HG02642 (cell line): ENCODE results near the gene CCDC187.
A peak's percentile ranks its signal among the peaks of the same experiment; 100 is the strongest.

Experiments
- ATAC-seq: cut with Tn5 transposase; IDR thresholded peaks from one replicate; pipeline ENCODE4 v1.9.1; 2021; ENCODE audit warnings: mild to moderate bottlenecking; ENCODE audit not compliant: unreplicated experiment, poor library complexity

The CCDC187 gene

DNA sequence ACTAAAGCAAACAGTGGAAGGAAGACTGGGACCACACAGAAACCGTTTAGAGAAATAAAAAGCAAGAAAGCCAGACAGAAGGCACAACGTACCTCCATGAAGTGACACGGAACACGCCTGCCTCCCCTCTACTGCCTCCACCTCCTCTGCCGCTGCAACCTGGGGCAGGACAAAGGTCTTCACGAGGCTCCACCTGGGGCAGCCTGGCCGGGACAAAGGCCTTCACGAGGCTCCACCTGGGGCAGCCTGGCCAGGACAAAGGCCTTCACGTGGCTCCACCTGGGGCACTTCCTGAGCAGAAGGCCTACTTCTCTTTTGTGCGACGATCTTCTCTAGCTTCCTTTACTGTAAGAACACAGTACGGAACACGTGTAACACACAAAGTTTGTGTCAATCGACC is 70.0 kb downstream of the CCDC187 start:
- no peak for ATAC-seq

DNA sequence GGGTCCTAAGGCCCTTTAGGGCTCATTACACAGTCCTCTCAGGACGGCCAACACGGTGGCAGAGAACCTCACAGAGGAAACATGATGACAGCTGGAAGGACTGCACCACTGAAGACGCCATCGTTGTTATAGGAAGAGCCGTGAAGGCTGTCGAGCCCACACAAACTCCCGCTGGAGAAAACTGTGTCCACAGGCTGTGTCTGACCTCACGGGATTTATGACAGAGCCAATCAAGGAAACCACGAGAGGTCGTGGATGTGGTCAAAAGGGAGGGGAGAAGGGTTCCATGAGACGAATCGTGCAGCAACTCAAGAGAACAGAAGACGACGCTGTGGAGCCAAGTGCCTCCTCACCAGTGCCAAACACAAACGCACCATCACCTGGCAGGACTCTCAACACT is 70.5 kb downstream of the CCDC187 start:
- no peak for ATAC-seq

DNA sequence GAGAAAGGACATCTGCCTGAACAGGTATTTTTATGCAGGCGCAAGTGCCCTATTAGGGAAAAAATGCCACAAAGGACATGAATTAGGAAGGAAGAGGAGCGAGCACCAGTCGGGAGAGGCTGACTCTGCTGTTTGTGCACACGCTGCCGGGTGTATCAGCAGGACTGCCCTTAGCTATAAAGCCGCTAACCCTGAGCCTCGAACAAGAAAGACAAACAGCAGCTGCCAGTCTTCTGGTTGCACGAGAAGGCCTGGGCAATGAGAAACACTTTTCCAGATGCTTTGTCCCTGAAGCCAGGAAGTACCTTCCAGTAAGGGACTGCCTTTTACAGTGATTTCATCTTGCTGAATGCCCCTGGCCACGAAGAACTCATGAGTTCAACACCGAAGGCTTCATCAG is 70.9 kb downstream of the CCDC187 start:
- no peak for ATAC-seq

DNA sequence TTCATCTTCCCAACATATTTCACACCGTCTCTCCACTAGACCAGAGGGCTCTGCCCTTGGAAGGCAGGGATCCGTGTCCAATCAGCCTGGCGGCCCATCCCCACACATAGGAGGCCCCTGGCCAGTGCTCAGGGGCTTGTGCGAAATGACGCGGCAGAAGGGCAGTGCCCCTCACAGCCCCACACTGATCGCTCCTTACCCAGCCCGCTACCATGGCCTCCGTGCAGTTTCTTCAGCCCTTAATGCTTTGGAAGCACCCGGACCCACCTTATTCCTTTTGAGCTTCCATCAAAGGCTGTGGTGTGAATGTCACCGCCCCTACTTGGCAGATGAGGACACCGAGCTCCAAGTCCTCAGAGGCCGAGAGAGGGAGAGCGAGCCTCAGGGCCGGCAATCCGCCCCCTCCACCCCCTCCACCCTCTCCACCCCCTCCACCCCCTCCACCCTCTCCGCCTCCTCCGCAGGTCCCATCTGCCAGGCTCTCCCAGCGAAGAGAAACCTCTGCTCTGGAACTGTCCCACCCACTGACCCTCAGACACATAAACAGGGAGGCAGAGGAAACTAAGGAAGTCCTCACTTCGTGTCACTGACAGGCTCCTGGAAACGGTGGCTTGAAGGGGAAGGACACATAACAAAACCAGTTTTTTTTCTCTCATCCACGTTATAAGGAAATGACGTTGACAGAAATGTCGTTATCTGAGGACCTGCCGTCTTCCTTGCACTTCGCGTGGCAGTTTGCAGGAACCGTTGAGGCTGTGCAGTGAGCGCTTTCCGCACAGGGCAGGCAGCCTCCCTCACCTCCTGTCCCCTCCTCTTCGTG is 72.2 kb downstream of the CCDC187 start:
- no peak for ATAC-seq

DNA sequence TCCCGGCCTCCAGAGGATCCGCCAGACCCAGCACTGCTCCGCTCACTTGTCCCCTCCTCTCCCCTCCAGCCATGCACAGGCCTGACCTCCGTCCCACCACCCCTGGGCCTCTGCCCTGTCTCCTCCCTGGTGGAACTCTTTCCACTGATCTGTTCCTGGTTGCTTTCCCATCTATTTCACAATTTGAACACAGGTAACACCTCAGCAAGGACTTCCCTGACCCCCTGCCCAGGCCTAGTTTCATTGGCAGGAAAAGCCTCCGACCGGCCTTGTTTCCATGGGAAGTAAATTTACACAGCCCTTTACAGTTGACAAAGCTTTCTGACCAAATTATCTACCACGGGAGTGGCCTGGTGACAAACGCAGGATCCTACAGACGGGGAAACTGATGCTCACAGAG is 73.1 kb downstream of the CCDC187 start:
- ATAC-seq: no peak

DNA sequence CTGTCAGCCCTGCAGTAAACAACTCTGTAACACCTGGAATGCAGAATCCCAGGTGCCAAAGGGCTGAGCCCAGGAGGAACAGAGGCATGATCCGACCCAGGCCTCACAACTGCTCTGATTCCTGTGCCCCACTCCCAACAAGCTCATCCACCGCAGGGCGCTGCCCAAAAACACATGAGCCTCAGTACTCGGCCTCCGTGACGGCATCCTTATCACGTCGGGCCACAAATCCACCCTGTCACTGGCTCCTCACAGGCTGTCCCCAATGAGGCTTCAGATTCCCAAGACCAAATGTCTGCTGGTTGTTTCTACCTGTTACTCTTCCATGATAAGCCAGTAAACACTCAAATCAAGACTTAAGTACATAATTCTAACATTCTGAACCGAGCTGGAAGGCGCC is 73.5 kb downstream of the CCDC187 start:
- no peak for ATAC-seq

DNA sequence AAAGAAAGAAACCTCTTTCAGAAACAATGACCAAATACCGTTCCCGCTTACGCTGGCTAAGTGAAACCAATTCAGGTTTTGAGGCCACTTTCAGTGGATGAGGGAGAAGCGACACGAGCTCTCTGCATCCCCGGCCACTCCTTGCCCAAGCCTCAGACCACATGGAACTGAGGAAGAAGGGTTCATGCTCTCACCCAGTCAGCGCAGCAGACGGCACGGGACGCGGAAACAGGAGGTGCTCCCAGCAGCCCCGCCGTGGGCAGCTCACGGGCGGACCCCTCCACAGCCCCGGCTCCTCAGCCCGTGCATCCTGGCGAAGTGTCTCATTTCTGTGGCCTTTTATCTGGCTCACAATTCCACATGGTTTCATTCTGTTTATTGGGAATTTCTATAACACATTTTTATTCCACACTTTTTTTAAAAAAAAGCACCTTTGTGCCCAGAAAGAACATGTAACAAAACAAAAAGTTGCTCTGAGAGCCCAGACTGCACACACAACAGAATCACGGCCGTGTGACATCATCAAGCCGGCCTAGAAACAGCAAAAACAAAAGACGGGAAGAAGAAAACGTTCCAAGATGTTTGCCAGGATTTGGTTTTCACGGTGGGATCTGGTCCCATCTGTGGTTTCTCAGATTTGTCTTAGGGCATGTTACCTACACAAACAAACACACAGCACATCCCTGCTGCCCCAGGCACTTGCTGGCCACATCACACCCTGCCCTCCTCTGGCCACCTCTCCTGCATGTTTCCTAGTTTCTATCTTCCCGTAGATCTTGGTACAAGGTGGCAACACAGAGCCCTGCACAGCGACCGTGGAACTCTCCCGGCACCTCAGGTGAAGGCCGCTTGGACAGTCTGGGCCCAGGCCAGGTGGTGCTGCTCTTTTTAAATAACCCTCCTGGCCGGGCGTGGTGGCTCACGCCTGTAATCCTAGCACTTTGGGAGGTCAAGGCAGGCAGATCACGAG is 74.5 kb downstream of the CCDC187 start:
- no peak for ATAC-seq

DNA sequence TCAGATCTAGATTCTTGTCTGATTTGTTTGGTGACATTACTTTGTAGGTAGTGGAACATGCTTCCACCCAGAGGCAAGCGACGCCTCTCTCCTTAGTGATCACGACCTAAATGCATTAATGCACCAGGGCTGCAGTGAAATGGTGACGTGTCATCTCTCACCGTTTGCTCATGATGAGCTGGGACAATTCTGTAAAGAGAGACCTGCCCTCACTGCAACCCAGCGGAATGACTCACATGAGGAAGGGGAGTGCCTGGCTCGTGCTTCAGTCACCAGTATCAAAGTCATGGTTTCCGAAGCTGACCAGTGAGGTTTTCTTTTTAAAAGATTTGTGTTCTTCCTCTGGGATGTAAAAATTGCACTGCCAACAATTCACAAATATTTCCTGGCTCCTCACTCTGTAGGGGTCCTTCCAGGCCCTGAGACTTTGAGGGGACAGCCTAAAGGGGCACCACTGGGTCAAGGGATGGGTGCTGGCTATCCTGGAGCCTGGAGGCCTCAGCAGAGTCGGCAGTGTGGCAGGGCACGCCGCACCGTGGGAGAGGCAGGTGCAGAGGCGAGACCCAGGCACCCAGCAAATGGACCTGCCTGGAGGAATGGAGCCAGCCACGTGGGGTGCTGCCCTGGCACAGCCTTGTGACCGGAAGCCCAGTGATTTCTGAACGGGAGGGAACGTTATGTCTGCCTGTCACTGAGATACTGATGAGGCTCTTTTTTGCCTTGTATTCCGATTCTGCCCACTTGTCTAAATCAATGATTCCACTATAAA is 75.6 kb downstream of the CCDC187 start:
- ATAC-seq: no peak

DNA sequence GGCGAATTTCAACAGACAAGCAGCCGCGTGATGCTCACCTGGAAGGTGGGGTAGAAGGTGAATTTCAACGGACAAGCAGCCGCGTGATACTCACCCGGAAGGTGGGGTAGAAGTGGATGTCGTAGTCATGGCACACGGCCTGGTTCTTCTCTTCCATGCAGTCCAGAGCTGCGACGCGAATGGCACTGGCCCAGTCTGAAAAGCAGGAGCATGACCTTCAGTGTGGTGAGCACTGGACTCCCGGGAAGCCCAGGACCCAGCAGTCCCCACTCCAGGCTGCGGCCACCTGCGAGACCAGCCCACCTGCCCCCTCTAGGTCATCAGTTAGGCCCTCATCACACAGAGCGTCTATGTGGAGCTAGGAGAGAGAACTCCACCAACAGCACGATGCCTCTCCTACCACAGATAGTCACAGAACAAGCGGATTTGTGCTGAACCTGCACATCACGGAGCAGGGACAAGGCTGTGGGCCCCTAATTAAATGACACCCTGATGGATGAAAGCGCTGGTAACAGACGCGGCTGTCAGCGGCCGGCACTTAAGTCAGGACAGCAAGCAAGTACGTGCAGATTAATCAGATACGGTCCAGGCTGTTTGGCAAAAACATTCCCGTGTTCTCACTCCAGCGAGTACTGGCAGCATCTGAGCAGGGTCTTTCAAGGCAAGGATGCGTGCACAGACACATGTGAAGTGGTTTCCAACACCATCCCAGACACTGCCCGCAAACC is 77.0 kb downstream of the CCDC187 start:
- ATAC-seq: no peak

DNA sequence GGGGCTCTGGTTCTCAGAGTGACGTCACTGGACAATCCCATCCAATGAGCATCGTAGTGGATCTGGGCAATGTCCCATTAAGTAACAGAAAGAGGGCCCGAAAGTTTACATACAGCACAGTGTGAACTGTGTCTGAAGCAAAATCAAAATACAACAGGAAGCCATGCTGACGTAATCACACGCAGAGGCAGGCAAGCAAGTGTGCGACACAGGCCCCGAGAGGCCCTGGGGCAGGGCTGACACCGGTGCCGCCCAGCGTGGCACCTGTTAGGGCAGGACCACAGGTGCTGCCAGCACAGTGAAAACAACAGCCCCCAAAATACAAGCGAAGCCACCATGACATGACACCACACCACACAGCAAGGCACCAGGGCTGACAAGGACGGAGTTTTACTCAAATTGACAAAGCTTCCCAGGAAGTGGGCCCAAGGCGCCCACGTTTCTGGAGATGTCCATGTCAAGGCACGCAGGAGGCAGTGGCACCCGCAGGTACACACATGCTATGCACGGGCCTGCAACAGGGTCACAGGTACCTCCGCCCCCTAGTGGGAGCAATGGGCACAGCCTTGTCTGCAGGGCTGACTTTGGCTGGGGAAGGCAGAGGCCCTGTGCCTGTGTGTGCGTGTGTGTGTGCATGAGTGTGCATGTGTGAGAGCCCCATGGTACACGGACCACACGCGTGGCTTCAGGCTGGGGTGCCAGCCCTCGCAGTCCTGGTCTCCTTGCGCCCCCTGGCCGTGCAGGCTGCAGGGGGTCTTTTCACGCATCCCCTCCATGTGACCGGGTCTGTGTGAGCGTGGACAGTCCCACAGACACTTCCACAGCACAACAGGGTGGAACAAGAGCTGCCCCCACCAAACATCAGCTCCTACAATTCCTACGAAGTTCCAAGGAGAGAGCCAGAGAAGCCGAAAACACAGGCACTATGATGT is 77.9 kb downstream of the CCDC187 start:
- ATAC-seq: peak; percentile 66

DNA sequence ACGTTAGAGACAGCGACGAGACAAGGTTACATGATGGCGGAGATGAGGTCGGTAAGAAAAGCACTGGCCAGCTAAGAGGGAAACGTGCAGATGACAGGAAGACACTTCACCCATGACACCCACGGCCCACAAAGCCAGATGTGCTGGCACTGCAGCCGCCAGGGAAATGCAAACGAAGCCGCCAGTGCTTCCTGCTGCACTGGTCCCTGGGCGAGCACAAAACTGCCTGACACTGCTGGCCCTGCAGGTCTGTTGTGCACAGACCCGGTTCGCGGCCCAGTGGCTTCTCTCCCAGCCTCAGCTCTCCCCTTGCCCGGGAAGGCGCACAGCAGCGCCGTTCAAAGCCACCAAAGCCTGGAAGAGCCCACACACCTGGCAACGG is 78.5 kb downstream of the CCDC187 start:
- peak; percentile 49 for ATAC-seq

DNA sequence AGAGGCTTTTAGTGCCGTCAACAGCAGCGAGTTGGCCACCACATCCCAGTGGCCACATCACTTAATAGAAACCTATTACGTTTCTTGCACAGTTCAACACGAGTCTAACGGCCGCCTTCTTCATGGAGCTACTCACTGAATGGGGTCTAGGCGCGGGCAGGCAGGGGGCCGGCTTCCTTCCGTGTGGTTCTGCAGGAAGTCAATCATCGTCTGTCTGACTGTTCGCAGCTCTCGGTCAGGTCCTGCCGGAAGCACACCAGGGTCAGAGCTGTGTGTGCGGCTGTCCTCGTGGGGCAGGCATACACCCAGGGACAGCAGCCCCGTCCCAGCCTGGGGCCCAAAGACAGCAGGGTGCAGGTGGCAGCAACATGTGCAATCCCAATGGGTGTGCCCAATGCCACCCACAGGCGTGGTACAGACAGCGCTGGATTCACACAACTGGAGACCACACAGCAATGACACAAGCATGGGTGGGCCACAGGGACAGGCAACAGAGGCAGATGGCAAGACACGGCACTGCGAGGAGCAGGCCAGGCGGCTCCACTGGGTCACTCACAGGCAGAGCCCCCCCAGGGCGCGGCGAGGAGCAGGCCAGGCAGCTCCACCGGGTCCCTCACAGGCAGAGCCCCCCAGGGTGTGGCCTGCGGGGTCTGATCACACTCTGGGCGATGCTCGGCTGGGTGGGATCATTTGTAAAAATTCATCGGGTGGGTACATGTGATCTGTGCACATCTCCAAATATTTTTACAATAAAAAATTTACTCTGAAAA is 79.8 kb downstream of the CCDC187 start:
- no peak for ATAC-seq

DNA sequence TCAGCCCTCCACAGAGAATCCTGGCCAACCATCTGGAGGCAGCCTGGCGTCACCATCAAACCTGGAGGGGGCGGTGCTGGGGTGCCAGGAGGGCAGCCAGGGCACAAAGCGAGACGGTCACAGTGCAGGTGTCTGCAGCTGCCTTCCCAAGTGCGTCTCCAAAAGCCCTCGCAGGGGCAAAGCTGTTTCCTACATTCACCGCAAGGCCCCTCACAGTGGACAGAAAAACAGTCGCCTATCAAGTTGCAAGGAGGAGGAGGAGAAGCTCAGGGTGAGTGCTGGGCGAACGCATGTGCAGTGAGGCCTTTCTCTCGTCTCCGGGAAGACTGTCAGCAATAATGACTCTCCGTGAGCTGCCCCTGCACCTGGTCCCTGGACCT is 81.0 kb downstream of the CCDC187 start:
- ATAC-seq: no peak

DNA sequence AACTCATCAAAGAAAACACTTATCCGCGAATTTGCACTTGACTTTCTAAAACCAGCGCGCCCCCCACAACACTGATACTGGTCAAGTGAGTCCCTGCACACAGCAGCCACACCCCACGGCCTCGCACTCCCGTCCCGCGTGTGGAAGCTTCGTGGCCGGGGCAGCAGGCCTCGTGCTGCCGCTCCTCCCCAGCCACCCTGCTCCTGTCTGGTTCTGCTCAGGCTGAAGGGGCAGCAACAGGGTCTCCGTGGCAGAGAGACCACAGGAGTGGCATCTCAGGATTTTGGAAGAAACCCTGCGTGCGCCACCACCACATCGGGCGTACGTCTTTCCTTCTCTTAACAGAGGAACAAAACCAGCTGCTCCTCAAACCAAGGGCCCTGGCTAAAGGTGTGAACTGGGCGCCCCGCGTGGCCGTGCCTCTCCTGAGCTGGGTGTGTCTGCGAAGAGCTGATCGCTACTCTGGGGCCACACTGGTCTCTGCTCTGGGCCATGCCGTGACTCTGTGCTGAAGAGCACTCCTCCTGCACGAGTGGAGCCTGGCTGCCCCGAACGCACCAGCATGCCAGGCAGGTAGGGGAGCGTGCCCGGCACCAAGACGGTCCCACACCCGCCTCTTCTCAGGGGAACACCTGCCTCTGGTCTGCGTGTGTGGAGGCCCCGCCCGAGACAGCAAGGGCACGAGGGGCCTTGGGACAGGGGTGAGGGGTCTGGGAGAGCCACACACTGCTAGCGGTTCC is 81.6 kb downstream of the CCDC187 start:
- no peak for ATAC-seq

DNA sequence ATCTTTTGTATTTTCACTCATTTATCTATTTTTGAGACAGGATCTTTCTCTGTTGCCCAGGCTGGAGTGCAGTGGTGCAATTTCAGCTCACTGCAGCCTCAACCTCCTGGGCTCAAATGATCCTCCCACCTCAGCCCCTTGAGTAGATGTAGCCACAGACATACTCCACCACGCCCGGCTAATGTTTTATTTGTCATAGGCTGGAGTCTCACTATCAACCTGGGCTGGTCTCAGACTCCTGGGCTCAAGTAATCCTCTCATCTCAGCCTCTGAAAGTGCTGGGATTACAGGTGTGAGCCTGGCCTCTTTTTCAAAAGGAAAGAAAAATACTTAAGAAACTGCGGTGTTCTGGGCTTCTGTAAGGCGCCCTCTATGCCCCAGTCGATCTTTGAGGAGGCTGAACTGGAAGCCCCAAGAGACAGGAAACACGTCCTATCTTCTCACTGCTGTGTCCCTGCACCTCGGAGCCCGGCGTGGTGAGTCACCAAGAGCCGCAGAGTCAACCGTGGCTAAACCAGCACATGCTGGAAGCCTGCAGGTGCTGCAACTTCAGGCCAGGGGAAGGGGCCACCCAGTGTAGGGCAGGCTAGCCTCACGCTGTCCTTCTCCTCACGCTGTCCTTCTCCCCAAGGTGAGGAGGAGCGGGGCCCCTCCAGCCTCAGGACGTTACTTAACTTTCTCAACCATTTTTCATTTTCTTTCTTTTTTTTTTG is 83.7 kb downstream of the CCDC187 start:
- ATAC-seq: no peak

DNA sequence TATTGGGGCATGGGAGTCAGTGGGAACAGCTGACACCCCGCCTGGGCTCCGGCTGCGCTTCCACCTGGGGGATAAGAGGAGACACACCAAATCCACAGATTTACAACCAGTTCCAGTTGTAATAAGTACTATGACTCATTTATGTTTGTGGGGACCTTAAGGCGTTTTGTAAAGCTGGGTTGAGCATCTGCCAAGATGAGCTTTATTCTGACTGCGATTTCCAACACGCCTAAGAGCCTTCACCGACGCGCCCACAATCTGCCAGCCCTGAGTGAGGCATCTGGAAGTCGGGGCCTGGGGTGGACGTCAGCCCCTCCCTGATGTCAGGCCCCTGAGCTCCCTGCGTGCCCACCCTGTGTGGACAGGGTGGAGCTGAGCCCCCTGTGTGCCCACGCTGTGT is 84.6 kb downstream of the CCDC187 start:
- ATAC-seq: no peak

DNA sequence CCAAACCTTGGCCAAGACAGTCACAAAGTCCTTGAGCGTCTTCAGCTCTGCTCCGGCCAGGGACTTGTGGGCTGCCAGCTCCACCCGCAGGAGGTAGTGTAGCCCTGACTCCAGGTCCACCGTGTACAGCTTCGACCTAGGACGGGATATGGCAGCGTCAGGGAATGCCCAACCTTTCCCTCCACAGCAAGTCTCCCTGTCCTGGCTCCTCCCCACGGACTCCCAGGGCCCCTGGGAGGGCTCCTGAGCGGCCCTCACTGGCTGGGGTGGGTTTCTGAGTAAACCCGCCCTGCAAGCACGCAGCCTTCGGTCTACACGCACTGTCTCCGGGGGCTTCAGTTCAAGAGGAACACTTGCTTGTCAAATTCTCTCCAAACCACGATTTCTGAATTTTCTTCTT is 85.2 kb downstream of the CCDC187 start:
- no peak for ATAC-seq
